Gastroesophageal sphincter (tissue), 4 donors: ENCODE data around the gene PRR11. TPM values are rescaled to one million over a fixed set of nuclear protein-coding genes. Genes with fewer than 3 reads are reported as not detected.

ENCODE experiments used
- ATAC-seq: fragments of 150-250 bp; one replicate; pipeline ENCODE4 v1.9.1; 2016; ENCODE audit warnings: mild to moderate bottlenecking, moderate library complexity
- H3K27ac ChIP-seq, 4 donors: fragments of 200-600 bp; sonication (generic) in 3 of 4; 1 replicate in 3 of 4; 2 replicates in 1 of 4; pipeline ENCODE4 v1.5.1; 2016 to 2019
- H3K27me3 ChIP-seq: fragments of 200-600 bp; sonication (generic); one replicate; pipeline ENCODE4 v1.5.1; 2019
- H3K36me3 ChIP-seq, 2 donors: fragments of 200-600 bp; sonication (generic); one replicate each; pipeline ENCODE4 v1.5.1; 2019; ENCODE audit warnings: control low read depth in 1 of 2
- H3K4me1 ChIP-seq, 3 donors: fragments of 200-600 bp; sonication (generic); 1 replicate in 2 of 3; 2 replicates in 1 of 3; pipeline ENCODE4 v1.5.1; 2016 to 2019; ENCODE audit warnings: control low read depth in 2 of 3
- H3K4me3 ChIP-seq, 2 donors: fragments of 200-600 bp; sonication (generic); one replicate each; pipeline ENCODE4 v1.5.1; 2019; ENCODE audit warnings: mild to moderate bottlenecking in 1 of 2, moderate library complexity in 1 of 2
- H3K9me3 ChIP-seq, 3 donors: fragments of 200-600 bp; sonication (generic); one replicate each; pipeline ENCODE4 v1.5.1; 2017 to 2019; ENCODE audit warnings: control low read depth in 2 of 3
- EP300 ChIP-seq: sonication (generic); formaldehyde crosslinking; IDR thresholded peaks from one replicate; pipeline ENCODE4 v1.6.1; 2017; ENCODE audit warnings: antibody characterized with exemption, mild to moderate bottlenecking
- POLR2A ChIP-seq, 2 donors: fragments of 450-650 bp; IDR thresholded peaks; one replicate each; pipeline ENCODE4 v1.6.1; 2017; ENCODE audit warnings: antibody characterized with exemption in 2 of 2, mild to moderate bottlenecking in 2 of 2, moderate library complexity in 1 of 2
- POLR2AphosphoS5 ChIP-seq: sonication (generic); formaldehyde crosslinking; IDR thresholded peaks from one replicate; pipeline ENCODE4 v1.6.1; 2017; ENCODE audit warnings: antibody characterized with exemption
- WGBS, 2 donors: methylation state at CpG; one replicate each; pipeline ENCODE4 v1.1.5; 2018; ENCODE audit warnings: low coverage in 1 of 2; 5-methylcytosine and 5-hydroxymethylcytosine counted together
- total RNA-seq, 4 donors: library from RNA; depleted of rRNA; stranded (reverse); fragments of >200 nt; gene quantifications; one replicate each; pipeline ENCODE4 v1.1.0, GENCODE V29; 2016
- TF ChIP-seq, protein P1 (sequence below), 4 experiments: fragments of 200-600 bp in 2 of 4; fragments of 450-650 bp in 2 of 4; sonication (generic) in 1 of 4; IDR thresholded peaks; one replicate each; pipeline ENCODE4 v1.5.1; 2017 to 2019; ENCODE audit warnings: antibody characterized with exemption in 4 of 4, mild to moderate bottlenecking in 2 of 4, moderate library complexity in 2 of 4

Gene PRR11
- total RNA-seq, 4 donors from 2014 or later: 1.5 to 3.3 (median 1.7) TPM; not detected in 1

DNA sequence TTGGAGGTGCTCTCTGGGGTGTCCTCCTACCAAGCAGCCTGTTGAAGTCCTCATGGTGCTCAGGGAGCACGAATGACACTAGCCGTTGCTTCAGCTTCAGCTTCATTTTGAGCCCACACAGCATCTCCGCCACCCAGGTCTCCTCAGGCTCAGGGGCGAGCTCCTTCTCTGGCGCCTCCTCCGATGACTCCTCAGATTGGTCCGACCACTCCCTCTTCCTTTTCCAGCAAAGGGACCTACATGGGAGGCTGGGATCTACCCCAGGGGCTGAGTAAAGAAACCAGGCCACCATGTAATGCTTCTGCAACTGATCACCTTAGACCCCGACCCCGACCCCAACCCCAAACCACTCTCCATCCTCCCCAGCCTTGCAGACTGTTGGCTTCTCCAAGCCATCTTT is 25.9 kb downstream of the PRR11 start:
- 93% methylated on average over 2 to 3 of the region's 9 CpGs for WGBS, 2 donors
- no peaks in the 10 kb centered on the region for H3K36me3 ChIP-seq
- no peak for ATAC-seq
- no peaks in the 10 kb centered on the region for H3K4me1 ChIP-seq
- no peaks in the 10 kb centered on the region for H3K9me3 ChIP-seq
- H3K27ac ChIP-seq: no peak overlapping the region
- TF ChIP-seq, protein P1, sequence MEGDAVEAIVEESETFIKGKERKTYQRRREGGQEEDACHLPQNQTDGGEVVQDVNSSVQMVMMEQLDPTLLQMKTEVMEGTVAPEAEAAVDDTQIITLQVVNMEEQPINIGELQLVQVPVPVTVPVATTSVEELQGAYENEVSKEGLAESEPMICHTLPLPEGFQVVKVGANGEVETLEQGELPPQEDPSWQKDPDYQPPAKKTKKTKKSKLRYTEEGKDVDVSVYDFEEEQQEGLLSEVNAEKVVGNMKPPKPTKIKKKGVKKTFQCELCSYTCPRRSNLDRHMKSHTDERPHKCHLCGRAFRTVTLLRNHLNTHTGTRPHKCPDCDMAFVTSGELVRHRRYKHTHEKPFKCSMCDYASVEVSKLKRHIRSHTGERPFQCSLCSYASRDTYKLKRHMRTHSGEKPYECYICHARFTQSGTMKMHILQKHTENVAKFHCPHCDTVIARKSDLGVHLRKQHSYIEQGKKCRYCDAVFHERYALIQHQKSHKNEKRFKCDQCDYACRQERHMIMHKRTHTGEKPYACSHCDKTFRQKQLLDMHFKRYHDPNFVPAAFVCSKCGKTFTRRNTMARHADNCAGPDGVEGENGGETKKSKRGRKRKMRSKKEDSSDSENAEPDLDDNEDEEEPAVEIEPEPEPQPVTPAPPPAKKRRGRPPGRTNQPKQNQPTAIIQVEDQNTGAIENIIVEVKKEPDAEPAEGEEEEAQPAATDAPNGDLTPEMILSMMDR (IDR thresholded peaks at IDR 0.05): no peak
- no peak for TF ChIP-seq EP300
- TF ChIP-seq POLR2AphosphoS5: no peak
- no peak for TF ChIP-seq POLR2A (IDR thresholded peaks at IDR 0.05)
- H3K4me3 ChIP-seq: no peak overlapping the region
- no peaks in the 10 kb centered on the region for H3K27me3 ChIP-seq

GRCh38 chr17:59185997-59186396 is 30.5 kb downstream of the PRR11 start:
- Histone ChIP-seq H3K9me3 (no peaks in the 10 kb centered on the region), H3K36me3 (no peaks in the 10 kb centered on the region), H3K4me3 (no peak overlapping the region), H3K27ac (no peak overlapping the region), H3K27me3 (no peaks in the 10 kb centered on the region), H3K4me1 (no peaks in the 10 kb centered on the region)
- no peak for TF ChIP-seq POLR2A (IDR thresholded peaks at IDR 0.05)
- no peak for TF ChIP-seq EP300
- TF ChIP-seq POLR2AphosphoS5: no peak
- TF ChIP-seq, protein P1 (IDR thresholded peaks at IDR 0.05): no peak
- ATAC-seq: no peak

DNA sequence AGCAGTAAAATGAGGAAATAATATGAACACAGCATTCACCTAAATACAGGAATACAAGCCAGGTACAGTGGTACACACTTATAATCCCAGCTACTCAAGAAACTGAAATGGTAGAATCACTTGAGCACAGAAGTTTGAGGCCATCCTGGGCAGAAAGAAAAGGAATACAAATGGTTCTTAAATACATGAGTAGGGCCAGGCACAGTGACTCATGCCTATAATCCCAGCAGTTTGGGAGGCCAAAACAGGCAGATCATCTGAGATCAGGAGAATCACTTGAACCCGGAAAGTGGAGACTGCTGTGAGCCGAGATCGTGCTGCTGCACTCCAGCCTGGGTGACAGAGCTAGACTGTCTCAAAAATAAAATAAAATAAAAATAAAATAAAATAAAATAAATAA is 31.3 kb downstream of the PRR11 start:
- TF ChIP-seq, protein P1 (IDR thresholded peaks at IDR 0.05): no peak
- TF ChIP-seq EP300: no peak
- TF ChIP-seq POLR2A (IDR thresholded peaks at IDR 0.05): no peak
- no peak for TF ChIP-seq POLR2AphosphoS5
- no peak overlapping the region for H3K4me3 ChIP-seq
- ATAC-seq: no peak

DNA sequence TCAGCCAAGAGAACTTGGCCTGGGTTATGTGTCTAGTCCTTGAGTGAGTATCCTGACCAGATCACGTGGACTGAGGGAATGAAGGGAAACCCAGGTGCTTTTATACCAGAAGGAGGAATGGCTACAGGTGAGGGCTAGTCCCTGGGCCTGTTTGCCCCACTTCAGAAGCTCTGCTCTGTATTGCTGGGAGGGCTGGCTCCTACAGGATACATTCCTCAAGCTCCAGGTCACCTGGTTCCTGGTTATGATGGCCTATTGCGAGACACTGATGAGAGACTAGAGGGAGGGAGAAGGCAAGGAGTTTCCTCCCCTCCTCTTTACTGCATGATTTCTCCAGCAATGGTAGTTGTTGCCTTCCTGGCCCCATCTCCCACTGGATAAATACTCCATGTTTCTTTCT is 35.3 kb downstream of the PRR11 start:
- WGBS, 2 donors: 100% methylated on average over 1 of the region's 2 CpGs
- H3K36me3 ChIP-seq: no peaks in the 10 kb centered on the region
- no peaks in the 10 kb centered on the region for H3K4me1 ChIP-seq
- H3K4me3 ChIP-seq: no peak overlapping the region
- TF ChIP-seq, protein P1 (IDR thresholded peaks at IDR 0.05): no peak
- TF ChIP-seq POLR2AphosphoS5 (no peak), EP300 (no peak), POLR2A (IDR thresholded peaks at IDR 0.05) (no peak)
- no peak overlapping the region for H3K27ac ChIP-seq
- no peak for ATAC-seq
- H3K27me3 ChIP-seq: no peaks in the 10 kb centered on the region
- no peaks in the 10 kb centered on the region for H3K9me3 ChIP-seq

More for the DNA sequence above, 31.3 kb downstream of the PRR11 start:
- Histone ChIP-seq H3K27me3 (no peaks in the 10 kb centered on the region), H3K27ac (no peak overlapping the region), H3K9me3 (no peaks in the 10 kb centered on the region), H3K36me3 (no peaks in the 10 kb centered on the region), H3K4me1 (no peaks in the 10 kb centered on the region)
- 96% methylated on average over 3 of the region's 3 CpGs; no CpG with 5 or more reads in 1 of the 2 donors for WGBS, 2 donors

DNA sequence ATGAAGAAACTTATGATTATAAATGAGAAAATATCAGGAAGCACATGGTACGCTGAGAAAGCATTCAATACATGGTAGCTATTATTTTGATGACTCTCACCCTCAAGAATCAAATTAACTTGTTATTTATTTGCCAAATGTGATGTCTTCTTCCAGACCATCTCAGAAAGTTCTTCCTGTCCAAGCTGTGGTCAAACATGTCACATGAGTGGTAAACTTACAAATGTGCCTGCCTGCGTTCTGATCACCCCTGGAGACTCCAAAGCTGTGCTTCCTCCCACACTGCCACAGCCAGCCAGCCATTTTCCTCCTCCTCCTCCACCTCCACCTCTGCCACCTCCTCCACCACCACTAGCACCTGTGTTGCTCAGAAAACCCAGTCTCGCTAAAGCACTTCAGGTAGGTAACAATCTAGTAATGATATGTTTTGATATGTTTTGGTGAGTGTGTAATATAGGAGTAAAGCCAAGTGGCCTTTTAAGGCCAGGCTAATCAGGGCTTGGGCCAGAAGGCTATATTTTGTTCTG is 37.9 kb downstream of the PRR11 start:
- Histone ChIP-seq H3K27ac (no peak overlapping the region), H3K9me3 (no peaks in the 10 kb centered on the region), H3K4me3 (no peak overlapping the region), H3K27me3 (no peaks in the 10 kb centered on the region), H3K4me1 (no peaks in the 10 kb centered on the region), H3K36me3 (no peaks in the 10 kb centered on the region)
- WGBS, 2 donors: 85 to 95% methylated on average over 2 to 3 of the region's 3 CpGs
- TF ChIP-seq POLR2AphosphoS5: no peak
- TF ChIP-seq POLR2A (IDR thresholded peaks at IDR 0.05): no peak
- TF ChIP-seq, protein P1 (IDR thresholded peaks at IDR 0.05): no peak
- no peak for TF ChIP-seq EP300
- no peak for ATAC-seq
